Neural cell (in vitro differentiated cells): Measurements from ENCODE around the gene AGL. TPM values are rescaled to one million over a fixed set of nuclear protein-coding genes. Genes with fewer than 3 reads are reported as not detected.
"Not testable (repeated sequence)": the region's sequence is repeated elsewhere in the genome, so short reads cannot be mapped to it uniquely, and the experiment has no call there.

Experiments used
- H2AFZ ChIP-seq: fragments of 200-600, 300-800 bp; sonication (generic), shearing (Covaris generic); 2 replicates; pipeline ENCODE4 v1.6.0; 2014; ENCODE audit warnings: low read depth, mild to moderate bottlenecking, antibody characterized with exemption, low read length, moderate library complexity
- H3F3A ChIP-seq: fragments of 200-600 bp; shearing (Covaris generic); 2 replicates; pipeline ENCODE4 v1.6.1; 2016; ENCODE audit warnings: mild to moderate bottlenecking, moderate library complexity, mixed read lengths, antibody characterized with exemption, low read length; ENCODE audit not compliant: insufficient read depth, poor library complexity, severe bottlenecking
- H3K27ac ChIP-seq: fragments of 200-600, 300-800 bp; sonication (generic), shearing (Covaris generic); 2 replicates; pipeline ENCODE4 v1.5.1; 2014; ENCODE audit warnings: mild to moderate bottlenecking, low read length, moderate library complexity
- H3K27me3 ChIP-seq: fragments of 300-800, 200-600 bp; sonication (generic), shearing (Covaris generic); 2 replicates; pipeline ENCODE4 v1.6.0; 2014; ENCODE audit warnings: mild to moderate bottlenecking, low read depth, low read length, moderate library complexity; ENCODE audit not compliant: insufficient read depth
- H3K36me3 ChIP-seq: fragments of 300-800, 200-600 bp; sonication (generic), shearing (Covaris generic); 2 replicates; pipeline ENCODE4 v1.5.1; 2014; ENCODE audit warnings: mild to moderate bottlenecking, antibody characterized with exemption, low read length, moderate library complexity; ENCODE audit not compliant: insufficient read depth
- H3K4me2 ChIP-seq: fragments of 300-800, 200-600 bp; sonication (generic), shearing (Covaris generic); 2 replicates; pipeline ENCODE4 v1.6.0; 2014; ENCODE audit warnings: mild to moderate bottlenecking, low read length
- H3K4me3 ChIP-seq: fragments of 300-800, 200-600 bp; sonication (generic), shearing (Covaris generic); 2 replicates; pipeline ENCODE4 v1.5.1; 2014; ENCODE audit warnings: mild to moderate bottlenecking, low read length, moderate library complexity
- H3K79me2 ChIP-seq: fragments of 200-600 bp; shearing (Covaris generic); replicated peaks from 2 replicates; pipeline ENCODE4 v1.6.0; 2014; ENCODE audit warnings: mild to moderate bottlenecking, low read length, moderate library complexity; ENCODE audit not compliant: insufficient read depth
- H3K9ac ChIP-seq: fragments of 300-800, 200-600 bp; sonication (generic), shearing (Covaris generic); 2 replicates; pipeline ENCODE4 v1.6.1; 2016; ENCODE audit warnings: mild to moderate bottlenecking, low read length, mixed read lengths
- H3K9me2 ChIP-seq: fragments of 200-600 bp; shearing (Covaris generic); 2 replicates; pipeline ENCODE4 v1.6.1; 2016; ENCODE audit warnings: mild to moderate bottlenecking, low read length, mixed read lengths; ENCODE audit not compliant: insufficient read depth
- H3K9me3 ChIP-seq: fragments of 200-600, 300-800 bp; sonication (generic), shearing (Covaris generic); 2 replicates; pipeline ENCODE4 v1.6.1; 2016; ENCODE audit warnings: mild to moderate bottlenecking, mixed run types, low read length, moderate library complexity, mixed read lengths
- H4K20me1 ChIP-seq: fragments of 200-600 bp; shearing (Covaris generic); 2 replicates; pipeline ENCODE4 v1.6.1; 2016; ENCODE audit warnings: mild to moderate bottlenecking, mixed run types; ENCODE audit not compliant: insufficient read depth
- CTCF ChIP-seq: fragments of 450-650 bp; IDR thresholded peaks from 2 replicates; pipeline ENCODE4 v1.5.1; 2014; ENCODE audit warnings: antibody characterized with exemption, mild to moderate bottlenecking, moderate library complexity; ENCODE audit not compliant: poor library complexity, severe bottlenecking
- EZH2 ChIP-seq: fragments of 200-600, 300-800 bp; shearing (Covaris generic), sonication (generic); IDR thresholded peaks from 2 replicates; pipeline ENCODE4 v1.6.1; 2014; ENCODE audit warnings: antibody characterized with exemption, low read length, borderline replicate concordance, mild to moderate bottlenecking; ENCODE audit not compliant: insufficient read depth, poor library complexity, severe bottlenecking
- MXI1 ChIP-seq: fragments of 450-650 bp; conservative IDR thresholded peaks from 2 replicates; pipeline ENCODE4 v1.6.1; 2014; ENCODE audit warnings: antibody characterized with exemption, mild to moderate bottlenecking; ENCODE audit not compliant: poor library complexity, severe bottlenecking
- POLR2AphosphoS5 ChIP-seq: IDR thresholded peaks from 2 replicates; pipeline ENCODE4 v1.6.1; 2012
- RAD21 ChIP-seq: fragments of 450-650 bp; conservative IDR thresholded peaks from 2 replicates; pipeline ENCODE4 v1.6.1; 2014; ENCODE audit warnings: antibody characterized with exemption, mild to moderate bottlenecking, moderate library complexity
- SMC3 ChIP-seq: fragments of 450-650 bp; conservative IDR thresholded peaks from 2 replicates; pipeline ENCODE4 v1.6.1; 2014; ENCODE audit warnings: antibody characterized with exemption, mild to moderate bottlenecking, moderate library complexity; ENCODE audit not compliant: poor library complexity
- TAF1 ChIP-seq: IDR thresholded peaks from 2 replicates; pipeline ENCODE4 v1.6.1; 2012; ENCODE audit warnings: low read depth
- polyA plus RNA-seq: library from polyadenylated mRNA; depleted of rRNA; stranded (reverse); fragments of >200 nt; gene quantifications from 2 replicates; pipeline ENCODE4 v1.2.3, GENCODE V29; 2014
- TF ChIP-seq, protein P1 (sequence below): IDR thresholded peaks from 2 replicates; pipeline ENCODE4 v1.6.1; 2012; ENCODE audit warnings: borderline replicate concordance

Gene AGL
- polyA plus RNA-seq, 1 donor from 2014 or later, result 17.7 TPM

- TF ChIP-seq SMC3 (no peak), RAD21 (no peak), POLR2AphosphoS5 (no peak)
Observed at GRCh38 chr1:99886841-99887240, 36.7 kb downstream of the AGL start (continued).

GRCh38 chr1:99887890-99888289, 37.7 kb downstream of the AGL start:
- no peaks in the 10 kb centered on the region for H3K9me2 ChIP-seq
- no peak overlapping the region for H2AFZ ChIP-seq
- H3F3A ChIP-seq, result no peaks in the 10 kb centered on the region
- H3K79me2 ChIP-seq, result no peaks in the 10 kb centered on the region
- no peaks in the 10 kb centered on the region for H4K20me1 ChIP-seq
- no peak overlapping the region for H3K9ac ChIP-seq
- no peak overlapping the region for H3K4me3 ChIP-seq
- no peaks in the 10 kb centered on the region for H3K9me3 ChIP-seq
- H3K27me3 ChIP-seq, result no peaks in the 10 kb centered on the region
- no peak overlapping the region for H3K4me2 ChIP-seq
- TF ChIP-seq CTCF (no peak), POLR2AphosphoS5 (no peak), RAD21 (no peak), EZH2 (no peak), MXI1 (no peak), TAF1 (no peak)
- TF ChIP-seq, protein P1, sequence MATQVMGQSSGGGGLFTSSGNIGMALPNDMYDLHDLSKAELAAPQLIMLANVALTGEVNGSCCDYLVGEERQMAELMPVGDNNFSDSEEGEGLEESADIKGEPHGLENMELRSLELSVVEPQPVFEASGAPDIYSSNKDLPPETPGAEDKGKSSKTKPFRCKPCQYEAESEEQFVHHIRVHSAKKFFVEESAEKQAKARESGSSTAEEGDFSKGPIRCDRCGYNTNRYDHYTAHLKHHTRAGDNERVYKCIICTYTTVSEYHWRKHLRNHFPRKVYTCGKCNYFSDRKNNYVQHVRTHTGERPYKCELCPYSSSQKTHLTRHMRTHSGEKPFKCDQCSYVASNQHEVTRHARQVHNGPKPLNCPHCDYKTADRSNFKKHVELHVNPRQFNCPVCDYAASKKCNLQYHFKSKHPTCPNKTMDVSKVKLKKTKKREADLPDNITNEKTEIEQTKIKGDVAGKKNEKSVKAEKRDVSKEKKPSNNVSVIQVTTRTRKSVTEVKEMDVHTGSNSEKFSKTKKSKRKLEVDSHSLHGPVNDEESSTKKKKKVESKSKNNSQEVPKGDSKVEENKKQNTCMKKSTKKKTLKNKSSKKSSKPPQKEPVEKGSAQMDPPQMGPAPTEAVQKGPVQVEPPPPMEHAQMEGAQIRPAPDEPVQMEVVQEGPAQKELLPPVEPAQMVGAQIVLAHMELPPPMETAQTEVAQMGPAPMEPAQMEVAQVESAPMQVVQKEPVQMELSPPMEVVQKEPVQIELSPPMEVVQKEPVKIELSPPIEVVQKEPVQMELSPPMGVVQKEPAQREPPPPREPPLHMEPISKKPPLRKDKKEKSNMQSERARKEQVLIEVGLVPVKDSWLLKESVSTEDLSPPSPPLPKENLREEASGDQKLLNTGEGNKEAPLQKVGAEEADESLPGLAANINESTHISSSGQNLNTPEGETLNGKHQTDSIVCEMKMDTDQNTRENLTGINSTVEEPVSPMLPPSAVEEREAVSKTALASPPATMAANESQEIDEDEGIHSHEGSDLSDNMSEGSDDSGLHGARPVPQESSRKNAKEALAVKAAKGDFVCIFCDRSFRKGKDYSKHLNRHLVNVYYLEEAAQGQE, result no peak
- no peak overlapping the region for H3K27ac ChIP-seq
- no peaks in the 10 kb centered on the region for H3K36me3 ChIP-seq

- Histone ChIP-seq H3K9me2 (no peaks in the 10 kb centered on the region), H3F3A (no peaks in the 10 kb centered on the region), H3K4me2 (no peak overlapping the region), H3K9me3 (no peaks in the 10 kb centered on the region), H4K20me1 (no peaks in the 10 kb centered on the region), H3K27ac (no peak overlapping the region), H3K79me2 (no peaks in the 10 kb centered on the region), H3K27me3 (no peaks in the 10 kb centered on the region), H2AFZ (no peak overlapping the region), H3K4me3 (no peak overlapping the region), H3K9ac (no peak overlapping the region), H3K36me3 (no peaks in the 10 kb centered on the region)
- no peak for TF ChIP-seq RAD21
- TF ChIP-seq TAF1, result no peak
- no peak for TF ChIP-seq CTCF
Observed at GRCh38 chr1:99891997-99892396, 41.8 kb downstream of the AGL start.

- H4K20me1 ChIP-seq, H3K4me3 ChIP-seq, H3K9me3 ChIP-seq, H3K36me3 ChIP-seq, H3F3A ChIP-seq, H3K27ac ChIP-seq, H3K79me2 ChIP-seq, H2AFZ ChIP-seq, H3K27me3 ChIP-seq, H3K9ac ChIP-seq, H3K9me2 ChIP-seq, H3K4me2 ChIP-seq: not testable (repeated sequence)
Observed at GRCh38 chr1:99903278-99903677, 53.1 kb downstream of the AGL start.
